Cardiac fibroblast (primary cell): ENCODE measurements around the gene GRK5.

ENCODE experiments used
- DNase-seq, 2 donors: peaks; one replicate each; pipeline versions ENCODE4 v3.0.0 to v3.0.0-alpha.2; 2010; ENCODE audit warnings: low read depth in 2 of 2
- H3K4me3 ChIP-seq, 2 donors: replicated peaks in 1 of 2; 1 replicate in 1 of 2; 2 replicates in 1 of 2; pipeline ENCODE4 v1.5.1; 2011; ENCODE audit warnings: low read depth in 2 of 2, low read length in 2 of 2, mild to moderate bottlenecking in 2 of 2, moderate library complexity in 1 of 2
- CTCF ChIP-seq: IDR thresholded peaks from one replicate; pipeline ENCODE4 v1.5.1; 2011; ENCODE audit warnings: low read depth, mild to moderate bottlenecking, low read length, inconsistent platforms

The GRK5 gene

GRCh38 chr10:119319161-119319919, 112.0 kb downstream of the GRK5 start:
- no peak overlapping the region for H3K4me3 ChIP-seq
- DNase-seq: no peak
- TF ChIP-seq CTCF: no peak

GRCh38 chr10:119319920-119320258, 112.5 kb downstream of the GRK5 start:
- no peak for TF ChIP-seq CTCF
- no peak for DNase-seq
- H3K4me3 ChIP-seq: no peak overlapping the region

GRCh38 chr10:119320981-119321380, 113.6 kb downstream of the GRK5 start:
- no peak for DNase-seq
- no peak overlapping the region for H3K4me3 ChIP-seq
- TF ChIP-seq CTCF: no peak

DNA sequence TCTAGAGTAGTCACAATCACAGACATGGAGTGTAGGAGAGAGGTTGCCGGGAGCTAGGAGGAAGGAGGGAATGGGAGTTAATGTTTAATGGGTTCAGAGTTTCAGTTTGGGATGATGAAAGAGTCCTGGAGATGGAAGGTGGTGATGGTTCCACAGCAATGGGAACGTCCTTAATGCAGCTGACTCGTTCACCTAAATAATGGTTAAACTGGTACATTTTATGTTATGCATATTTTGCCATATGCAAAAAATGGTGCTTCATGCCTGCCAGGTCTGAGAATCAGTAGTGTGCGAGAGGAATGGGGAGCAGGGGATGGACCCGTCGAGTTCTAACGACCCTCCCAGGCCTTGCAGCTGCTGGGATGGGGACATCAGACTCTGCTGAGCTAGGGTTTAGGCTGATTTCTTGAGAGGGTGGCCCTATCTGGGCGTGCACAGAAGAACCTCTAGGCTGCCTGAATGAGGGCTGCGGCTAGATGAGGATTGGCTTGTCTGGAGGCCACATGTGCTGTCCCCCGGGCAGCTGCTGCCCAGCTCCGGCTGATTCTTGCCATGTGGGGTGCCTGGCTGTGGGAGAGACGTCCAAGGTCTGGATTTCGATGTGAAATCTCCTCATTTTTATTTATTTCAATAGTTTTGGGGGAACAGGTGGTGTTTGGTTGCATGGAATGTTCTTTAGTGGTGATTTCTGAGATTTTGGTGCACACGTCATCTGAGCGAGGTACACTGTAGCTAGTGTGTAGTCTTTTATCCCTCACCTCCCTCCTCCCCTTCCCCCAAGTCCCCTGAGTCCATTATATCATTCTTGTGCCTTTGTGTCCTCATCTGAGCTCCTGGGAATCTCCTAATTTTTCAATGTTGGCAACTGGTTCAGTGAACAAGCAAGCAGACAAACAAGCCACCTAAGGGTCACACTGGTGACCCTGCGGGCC, 116.0 kb downstream of the GRK5 start:
- TF ChIP-seq CTCF: no peak
- no peak overlapping the region for H3K4me3 ChIP-seq
- no peak for DNase-seq

DNA sequence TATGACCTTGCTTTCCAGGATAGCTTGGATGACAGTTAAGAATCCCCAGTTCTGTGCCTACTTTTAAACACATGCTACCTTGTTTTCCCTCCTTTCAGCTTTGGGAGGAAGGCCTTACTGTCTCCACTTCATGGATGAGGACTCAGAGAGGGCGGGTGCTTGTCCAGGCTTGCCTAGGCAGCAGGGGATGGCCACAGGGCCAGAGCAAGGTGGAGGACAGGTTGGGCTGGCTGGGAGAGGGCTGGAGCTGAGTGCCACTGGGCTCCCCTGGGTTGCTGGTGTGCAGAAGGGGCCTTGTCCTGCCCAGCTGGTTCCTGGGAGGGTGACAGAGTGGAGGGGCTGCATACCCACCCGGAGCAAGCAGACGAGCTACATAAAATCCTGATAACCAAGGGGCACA, 117.8 kb downstream of the GRK5 start:
- no peak for TF ChIP-seq CTCF
- DNase-seq: no peak
- H3K4me3 ChIP-seq: no peak overlapping the region

DNA sequence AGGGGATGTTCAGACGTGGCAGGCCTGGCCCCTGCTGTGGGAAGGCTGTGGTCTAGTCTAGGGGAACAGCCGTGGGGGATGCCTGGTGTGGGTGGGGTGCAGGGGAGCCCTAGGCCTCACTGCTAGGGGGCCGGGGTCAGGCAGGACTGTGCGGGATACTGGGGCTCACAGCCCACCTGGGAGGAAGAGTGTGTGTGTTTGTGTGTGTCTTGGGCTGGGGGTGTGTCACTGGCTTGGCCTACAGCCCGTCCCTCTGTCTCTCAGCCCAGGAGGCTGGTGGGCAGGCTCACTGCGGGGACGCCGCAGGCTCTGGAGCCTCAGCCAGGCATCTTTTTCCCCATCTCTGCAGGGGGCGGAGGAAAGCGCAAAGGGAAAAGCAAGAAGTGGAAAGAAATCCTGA, 118.8 kb downstream of the GRK5 start:
- DNase-seq: no peak
- H3K4me3 ChIP-seq: no peak overlapping the region
- TF ChIP-seq CTCF: no peak
